ENCODE data around the gene SMYD3.

Gene SMYD3

DNA sequence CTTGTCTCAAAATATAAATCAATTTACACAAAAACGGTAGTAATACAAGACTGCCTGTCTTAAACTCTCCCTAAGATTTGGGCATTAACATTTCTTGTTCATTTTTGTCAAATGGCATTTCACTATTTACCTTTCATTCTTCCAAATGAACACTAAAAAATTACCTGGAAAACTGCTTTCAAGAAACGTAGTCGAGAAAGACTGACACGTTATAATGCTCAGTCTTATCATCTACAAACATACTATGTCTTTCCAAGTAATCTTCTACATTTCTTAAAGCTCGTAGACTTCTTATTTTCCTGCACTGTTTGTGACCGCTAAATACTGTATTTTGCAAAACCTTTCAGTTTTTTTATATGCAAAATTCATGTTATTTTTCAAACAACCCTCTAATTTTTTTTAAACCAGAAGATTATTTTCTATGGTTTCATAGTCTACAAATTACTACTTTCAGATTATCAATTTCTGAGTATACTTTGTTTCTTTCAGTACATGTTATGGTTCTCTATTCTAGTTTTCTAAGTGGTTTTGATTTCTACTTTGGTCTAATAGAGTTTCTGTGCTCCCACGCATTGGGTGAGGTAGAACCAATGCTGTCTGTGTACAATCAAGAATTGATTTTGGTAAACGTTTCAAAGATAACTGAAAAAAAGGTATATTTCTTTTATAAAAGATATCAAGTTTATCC, 336.4 kb downstream of the SMYD3 start:
- no peak for DNase-seq (ENCODE audit: low read depth)

DNA sequence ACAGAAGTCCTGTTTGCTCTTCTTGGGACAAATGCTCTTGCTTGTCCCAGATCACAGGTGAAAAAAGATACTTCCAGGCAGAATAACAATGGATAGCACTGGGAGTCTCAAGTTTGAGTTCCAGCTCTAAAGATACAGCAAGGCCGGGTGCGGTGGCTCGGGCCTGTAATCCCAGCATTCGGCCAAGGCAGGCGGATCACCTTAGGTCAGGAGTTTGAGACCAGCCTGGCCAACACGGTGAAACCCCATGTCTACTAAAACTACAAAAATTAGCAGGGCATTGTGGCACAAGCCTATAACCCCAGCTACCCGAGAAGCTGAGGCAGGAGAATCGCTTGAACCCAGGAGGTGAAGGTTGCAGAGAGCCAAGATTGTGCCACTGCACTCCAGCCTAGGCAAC, 337.6 kb downstream of the SMYD3 start:
- no peak for DNase-seq (ENCODE audit: low read depth)

DNA sequence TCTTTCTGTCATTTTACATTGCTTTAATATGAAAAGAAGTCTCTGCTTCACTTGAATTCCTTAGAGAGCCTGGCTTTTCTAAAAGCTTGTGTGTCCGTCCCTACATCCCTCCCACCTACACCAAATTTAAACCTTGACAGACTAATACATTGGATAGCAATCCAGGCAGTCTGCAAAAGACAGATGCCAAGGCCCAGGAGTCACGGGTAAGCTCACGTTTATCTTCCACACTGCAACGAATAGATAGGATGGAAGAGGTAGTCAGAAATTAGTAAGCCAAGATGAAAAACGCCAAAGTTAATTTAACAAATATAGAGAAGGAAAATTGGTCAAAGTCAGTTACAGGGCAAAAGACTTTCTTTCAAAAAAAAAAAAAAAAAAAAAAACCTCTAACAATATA, 338.1 kb downstream of the SMYD3 start:
- no peak for DNase-seq (ENCODE audit: low read depth)

DNA sequence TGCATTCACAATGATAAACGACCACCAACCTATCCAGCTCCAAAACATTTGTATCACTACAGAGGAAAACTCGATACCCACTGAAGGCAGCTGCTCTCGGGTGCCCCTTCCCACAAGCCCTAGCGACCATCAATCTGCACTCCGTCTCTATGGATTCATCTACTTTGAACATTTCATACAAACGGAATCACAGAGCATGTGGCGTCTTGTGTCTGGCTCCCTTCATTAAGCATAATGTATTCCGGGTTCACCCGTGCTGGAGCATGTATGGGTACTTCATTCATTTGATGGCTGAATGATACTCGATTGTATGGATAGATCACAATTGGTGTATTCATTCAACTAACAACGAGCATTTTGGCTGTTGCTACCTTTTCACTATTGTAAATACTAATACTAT, 340.2 kb downstream of the SMYD3 start:
- DNase-seq (ENCODE audit: low read depth): no peak

DNA sequence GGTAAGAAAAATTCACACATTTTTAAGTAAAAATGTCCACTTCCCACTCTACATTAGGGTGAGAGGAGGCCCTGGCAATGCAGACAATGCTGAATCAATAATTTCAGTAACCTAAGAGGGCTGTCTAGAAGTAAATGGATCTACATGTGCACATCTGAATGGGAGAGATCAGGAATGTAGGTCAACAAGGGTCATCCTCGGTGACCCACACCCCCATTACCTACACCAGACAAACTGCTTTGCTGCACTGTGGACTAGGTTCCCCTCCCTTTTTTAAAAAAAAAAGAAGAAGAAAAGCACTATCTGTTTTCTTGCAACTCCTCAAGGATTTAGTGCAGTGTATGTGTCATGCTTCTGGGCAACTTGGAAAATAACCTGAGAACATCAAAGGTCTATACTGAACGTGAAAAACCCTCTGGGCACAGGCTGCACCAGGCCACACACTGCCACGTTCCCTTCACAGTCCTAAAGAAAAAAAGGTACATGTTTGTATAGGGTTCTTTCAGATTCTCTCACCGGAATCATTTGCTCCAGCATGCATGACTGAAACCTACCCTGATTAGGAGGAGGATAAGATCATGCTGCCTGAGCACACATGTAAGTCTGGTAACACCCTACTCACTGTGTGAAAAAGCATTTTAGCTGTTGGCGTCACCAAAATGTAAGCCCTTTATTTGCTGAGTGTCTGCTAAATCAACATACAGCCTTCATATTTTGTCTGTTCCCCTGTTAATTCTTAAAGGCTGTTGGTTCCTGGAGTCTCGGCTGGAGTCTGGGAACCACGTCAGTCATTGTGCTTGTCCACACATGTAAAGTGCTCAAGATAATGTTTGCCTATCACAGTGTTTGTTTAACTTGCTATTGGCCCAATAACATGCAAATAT, 341.0 kb downstream of the SMYD3 start:
- no peak for DNase-seq (ENCODE audit: low read depth)

DNA sequence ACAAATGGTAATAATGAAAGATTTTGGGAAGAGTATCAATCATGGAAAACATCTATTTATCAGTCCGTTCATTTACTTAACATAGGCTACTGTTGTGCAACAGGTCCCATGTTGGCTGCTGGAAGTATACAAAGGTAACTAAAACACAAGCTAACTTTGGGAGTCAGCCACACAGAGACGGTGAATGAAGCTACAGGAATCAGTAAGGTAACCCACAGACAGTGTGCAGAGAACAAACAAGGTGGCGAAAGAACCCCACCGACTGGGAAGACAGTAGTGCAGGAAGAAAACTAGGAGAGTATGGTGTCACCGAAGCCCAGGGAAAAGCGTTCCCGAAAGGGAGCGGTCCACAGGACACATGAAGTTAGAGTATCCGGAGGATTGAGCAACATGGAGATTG, 342.3 kb downstream of the SMYD3 start:
- no peak for DNase-seq (ENCODE audit: low read depth)

DNA sequence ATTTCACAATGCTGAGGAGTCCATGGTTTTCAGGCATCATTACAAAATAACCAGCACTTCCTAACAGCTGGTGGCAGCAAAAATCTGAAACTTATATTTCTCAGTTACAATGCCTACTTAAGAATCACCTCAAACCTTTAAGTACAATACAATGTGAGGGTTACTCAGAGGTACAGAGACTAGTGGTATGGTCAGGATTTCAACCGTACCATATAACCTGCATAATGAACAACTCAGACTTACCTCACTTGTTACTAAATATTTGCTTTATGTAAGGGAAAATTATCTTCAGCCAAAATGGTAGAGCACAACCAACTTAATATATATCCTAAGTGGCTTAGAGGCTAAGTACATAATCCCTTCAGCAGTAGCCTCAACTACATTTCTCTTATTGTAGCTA, 344.5 kb downstream of the SMYD3 start:
- DNase-seq (ENCODE audit: low read depth): no peak

DNA sequence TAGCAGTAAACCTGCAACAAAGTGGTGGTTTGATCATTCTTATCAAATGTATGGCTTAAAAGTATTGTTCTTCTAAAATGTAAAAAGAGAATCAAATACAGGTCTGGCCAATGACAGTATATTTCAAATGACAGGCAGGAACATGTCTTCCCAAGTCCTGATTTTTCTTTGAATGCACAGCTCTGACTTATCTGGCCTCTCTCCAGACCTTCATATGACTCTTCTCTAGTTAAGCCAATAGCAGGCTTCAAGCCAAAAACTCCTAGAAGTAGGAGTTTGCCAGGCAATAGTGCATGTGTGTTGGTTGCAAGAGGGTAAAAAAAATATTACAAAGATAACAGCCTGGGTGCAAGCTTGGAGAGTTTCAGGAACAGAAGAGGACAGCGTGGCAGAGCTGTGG, 345.5 kb downstream of the SMYD3 start:
- DNase-seq (ENCODE audit: low read depth): no peak

DNA sequence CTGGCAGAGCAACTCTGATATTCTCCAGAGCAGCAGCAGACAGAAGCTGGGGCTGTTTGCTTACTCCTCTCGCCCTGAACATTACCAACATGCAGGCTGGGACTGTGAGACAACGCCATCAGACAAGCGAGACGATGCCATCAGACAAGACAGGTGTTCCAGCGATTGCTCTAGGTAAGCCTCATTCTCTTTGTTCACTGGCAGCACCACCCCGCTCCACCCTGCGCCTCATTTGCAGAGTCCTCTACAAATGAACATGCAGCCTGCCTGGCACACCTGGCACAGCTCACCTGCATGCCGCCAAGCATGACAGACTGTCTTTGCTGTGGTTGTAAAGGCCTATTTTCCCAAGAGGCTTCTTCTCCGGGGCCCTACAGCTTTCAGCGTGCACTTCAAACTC, 346.2 kb downstream of the SMYD3 start:
- DNase-seq (ENCODE audit: low read depth): no peak

DNA sequence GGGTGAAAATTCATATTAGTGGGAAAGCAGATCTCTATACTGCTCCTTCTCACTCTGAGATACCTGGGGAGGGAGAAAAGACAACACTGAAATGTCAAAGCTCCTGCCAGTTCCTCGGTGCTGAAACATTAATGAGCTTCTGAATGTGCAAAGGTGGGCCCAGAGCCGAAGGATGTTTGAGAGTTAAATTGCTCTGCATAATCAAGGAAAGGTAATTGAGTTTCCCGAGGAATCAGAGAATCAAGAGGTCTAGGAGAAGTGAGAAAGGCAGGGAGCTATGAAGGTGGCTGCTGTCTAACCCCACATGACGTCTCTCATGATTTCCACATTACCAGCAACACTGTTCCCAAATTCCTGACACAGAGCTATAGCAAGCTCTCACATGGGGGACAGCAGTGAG, 346.7 kb downstream of the SMYD3 start:
- DNase-seq (ENCODE audit: low read depth): no peak

DNA sequence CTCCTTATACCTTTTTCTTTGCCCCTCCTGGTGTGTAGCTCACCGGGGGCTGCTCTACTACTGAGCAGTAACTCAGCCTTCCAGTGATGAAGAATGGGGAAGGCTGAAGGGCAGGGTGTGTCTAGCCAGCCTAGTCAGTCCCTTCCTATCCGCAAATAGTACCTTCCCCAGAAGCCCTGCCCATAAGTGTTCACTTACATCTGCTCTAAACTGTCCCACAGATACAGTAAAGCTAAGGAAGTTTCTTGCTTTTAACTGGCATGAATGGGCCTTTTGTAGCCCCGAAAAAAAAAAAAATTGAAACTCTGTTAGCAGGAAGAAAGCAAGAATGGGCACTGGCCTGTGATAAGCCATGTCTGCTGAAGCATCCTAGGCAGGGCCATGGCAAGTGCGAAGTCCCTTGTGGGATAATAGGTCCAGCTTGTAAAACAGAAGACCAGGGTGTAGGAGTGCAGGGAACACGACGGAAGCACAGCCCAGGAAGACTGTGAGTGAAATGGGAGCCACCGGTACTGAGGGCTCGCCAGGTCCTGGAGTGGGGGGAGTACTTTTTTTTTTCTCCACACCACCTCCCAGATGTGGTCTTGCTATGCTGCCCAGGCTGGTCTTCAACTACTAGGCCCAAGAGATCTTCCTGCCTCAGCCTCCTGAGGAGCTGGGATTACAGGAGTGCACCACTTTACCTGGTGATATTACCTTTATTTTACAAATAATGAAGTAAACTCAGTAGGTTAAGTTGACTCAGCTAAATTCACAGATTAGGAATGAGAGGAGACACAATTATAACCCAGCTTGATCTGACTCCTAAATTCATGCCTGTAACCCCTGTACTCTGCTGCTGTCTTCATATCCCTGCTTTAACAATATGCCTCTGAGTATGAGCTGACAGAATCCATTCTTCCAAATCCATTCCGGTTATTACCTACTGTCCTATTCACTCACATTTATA, 347.5 kb downstream of the SMYD3 start:
- DNase-seq (ENCODE audit: low read depth): no peak

DNA sequence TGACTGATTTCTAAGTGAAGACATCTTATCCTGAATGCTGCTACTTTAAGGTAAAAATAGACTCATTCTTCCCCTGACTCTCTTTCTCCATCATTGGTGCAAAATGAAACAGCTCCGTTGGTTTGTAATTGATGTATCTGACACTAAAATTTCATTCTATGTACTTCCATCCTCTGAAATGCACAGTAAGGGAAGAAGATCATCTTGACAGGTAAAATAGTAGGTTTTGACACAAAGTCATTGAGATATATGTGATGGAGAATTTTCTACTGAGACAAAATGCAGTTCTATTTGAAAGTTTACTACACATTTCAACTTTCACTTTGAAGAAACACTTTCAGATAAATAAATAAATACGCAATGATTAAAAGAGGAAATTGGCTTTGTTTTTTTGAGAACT, 348.9 kb downstream of the SMYD3 start:
- DNase-seq (ENCODE audit: low read depth): no peak

DNA sequence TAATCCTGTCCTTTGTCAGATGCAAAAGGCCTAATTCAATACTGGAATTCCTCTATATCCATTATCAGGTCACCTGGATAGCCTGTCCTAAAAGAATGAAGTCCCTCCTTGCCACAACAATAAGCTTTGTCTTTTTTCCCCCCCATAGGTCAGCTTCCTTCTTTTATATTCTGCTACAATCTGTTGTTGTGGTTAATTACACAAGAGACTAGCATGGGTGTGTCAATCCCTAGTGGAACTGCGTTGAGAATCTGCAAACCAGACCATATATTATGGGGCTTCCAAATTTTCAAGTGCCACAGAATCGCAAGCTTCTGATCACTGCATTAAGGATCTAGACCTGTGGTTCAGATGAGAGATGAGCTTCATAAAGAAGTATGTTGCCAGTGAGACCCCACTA, 349.6 kb downstream of the SMYD3 start:
- DNase-seq (ENCODE audit: low read depth): no peak

DNA sequence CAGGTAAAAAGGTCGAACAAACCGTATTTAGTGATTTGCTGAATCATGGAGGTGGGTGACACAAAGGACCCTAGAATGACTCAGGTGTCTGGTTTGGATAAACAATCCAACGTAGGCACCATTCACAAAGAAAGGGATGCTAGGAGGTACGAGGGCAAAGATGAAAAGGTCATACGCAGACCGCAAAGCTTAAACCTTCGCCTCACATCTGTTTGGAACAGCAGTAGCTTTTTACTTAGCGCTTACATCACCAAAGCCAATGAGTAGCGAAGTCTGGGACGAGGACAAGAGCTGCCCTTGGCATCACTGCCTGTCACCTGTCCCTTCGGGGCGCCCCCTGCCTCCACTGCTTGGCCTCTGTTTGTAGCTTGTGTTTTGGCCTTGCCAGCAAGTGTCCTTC, 350.2 kb downstream of the SMYD3 start:
- DNase-seq (ENCODE audit: low read depth): no peak

DNA sequence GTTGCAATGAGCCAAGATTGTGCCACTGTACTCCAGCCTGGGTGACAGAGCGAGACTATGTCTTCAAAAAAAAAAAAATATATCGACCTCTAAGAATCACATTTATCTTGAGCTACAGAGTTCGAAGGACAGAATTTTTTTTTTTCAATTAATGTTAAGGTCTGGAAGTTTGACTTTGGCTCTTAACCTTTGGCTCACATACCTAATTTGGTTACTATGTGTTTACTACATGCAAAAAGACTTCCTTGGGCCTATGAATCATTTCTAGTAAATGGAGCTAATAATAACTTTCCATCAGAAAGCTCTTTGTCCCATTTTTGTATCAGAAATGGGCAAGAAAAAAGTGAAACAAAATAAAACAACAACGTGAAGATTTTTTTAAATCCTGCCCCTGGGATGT, 351.2 kb downstream of the SMYD3 start:
- no peak for DNase-seq (ENCODE audit: low read depth)

DNA sequence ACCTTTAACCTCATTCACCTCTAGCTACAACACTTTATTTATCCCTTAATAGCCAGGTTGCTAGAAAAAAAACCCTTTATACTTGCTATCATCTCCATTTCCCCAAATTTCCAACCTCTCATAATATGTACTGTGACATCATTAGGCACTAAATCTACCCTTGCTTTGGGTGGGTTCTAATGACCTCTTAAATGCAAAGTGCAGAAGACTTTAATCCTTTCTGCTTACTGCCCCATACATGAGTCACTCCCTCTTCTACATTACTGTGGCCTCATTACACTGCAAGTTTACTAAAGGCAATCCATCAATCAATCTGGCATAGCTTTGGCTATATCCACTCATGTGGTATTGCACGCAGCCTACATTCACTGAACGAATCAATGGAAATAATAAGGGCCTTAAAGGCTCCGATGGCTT, 353.3 kb downstream of the SMYD3 start:
- no peak for DNase-seq (ENCODE audit: low read depth)

DNA sequence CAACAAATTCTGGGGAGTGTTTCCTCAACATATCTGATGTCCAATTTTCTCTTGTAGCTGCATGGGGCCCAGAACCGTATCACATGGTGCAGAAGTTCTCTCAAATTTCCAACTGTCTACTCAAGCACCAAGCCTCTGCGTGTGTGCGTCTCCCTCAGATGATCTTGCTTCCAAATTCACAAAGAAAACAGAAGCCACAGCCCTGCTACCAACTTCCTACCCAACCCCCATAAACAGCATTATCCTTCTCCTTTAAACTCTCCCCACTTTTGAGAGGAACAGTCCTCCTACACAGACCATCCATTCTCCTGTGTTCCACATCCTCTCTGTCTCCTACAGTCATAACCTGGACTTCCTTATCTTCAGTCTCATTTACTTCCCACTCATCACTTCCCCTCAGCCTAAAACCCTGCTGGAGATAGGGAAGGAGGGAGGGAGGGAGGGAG, 354.1 kb downstream of the SMYD3 start:
- no peak for DNase-seq (ENCODE audit: low read depth)

DNA sequence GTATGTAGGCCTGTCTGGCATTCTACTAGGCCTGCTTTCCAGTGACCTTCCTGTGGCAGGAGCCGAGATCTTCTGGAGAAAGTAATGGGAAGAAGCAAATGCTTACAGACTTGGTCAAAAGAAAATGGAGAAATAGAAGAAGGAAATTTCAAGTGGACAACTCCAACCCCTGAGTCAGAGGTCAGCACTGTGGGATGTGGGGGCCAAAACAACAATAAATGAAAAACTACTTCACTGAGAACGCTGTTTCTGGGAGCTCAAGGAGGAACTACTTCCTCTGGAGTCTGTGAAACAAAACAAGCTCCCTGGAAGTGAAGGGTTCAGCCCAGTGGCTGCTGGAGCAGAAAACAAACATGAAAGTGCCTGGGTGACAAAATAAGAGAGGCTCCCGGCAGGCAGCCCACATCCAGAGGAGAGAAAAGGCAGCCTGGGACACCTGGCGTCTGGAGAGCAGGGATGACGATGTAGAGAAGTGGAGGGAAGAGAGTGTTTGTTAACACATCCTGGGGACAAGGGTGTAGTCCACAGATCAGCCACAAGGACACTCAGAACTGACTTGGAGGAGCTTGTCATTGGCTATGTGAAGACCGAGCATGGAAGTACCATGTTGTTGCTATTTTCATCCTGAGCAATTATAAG, 355.2 kb downstream of the SMYD3 start:
- no peak for DNase-seq (ENCODE audit: low read depth)

DNA sequence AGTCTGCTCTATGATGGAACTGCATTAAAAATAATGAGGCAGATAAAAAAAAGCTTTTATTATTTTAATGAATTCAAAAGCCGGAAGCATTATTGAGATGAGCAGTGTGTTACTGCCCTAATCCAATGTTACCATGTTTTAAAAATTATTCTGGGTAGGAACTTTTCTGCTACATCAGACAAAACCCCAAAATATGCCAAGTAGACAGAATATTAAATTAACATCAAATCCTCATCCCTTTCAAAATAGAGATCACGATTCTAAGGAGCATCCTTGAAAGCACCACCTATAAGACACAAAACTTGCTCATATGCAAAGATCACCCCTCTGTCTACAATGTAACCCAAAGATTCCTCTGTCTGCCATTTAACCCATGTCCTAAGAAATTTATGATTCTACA, 357.5 kb downstream of the SMYD3 start:
- DNase-seq (ENCODE audit: low read depth): no peak

DNA sequence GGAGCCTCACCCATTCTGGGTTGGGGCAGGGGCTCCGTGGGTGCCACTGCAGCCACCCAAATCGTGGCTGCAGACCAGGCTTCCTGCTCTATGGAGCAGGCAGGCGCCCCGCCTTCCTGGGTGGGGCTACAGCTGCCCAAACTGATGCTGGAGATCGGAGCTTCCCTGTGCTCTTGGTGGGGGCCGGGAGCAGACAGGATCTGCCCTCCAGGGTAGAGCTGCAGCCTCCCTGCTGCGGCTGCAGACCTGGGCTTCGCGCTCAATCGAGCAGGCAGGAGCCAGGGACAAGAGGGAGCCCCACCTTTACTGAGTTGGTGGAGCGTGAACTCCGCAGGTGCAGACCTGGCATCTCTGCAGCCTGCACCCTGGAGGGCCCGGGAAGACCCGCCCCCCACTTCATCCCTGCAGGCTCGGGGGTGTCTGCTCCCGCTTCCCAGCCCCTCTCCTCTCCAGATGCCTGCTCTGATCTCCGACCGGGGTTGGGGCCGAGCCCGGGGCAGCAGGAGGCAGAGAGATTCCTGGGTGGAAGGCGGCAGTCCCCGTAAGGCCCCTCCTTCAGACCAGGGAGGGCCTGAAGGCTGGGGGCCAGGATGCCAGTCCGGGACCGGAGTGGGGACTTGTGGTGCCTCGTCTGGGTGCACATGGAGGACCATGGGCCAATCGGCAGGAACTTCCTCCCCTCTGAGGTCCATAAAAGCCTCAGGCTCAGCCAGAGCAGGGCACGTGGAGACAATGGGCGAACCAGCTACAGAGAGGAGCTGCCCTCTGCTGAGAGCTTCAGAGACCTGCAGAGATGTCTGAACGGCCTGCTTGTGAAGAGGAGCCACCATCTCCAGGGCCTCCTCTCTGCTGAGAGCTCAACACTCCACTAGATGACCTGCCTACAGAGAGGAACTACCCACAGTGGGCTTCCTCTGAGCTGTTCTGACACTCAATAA, 359.3 kb downstream of the SMYD3 start:
- no peak for DNase-seq (ENCODE audit: low read depth)

Data from activated gamma-delta T cell treated with anti-CD3 and anti-CD28 coated beads, Interleukin-2, amount 50 U/mL, for 16 hours (primary cell).